ENCODE data around the gene TTBK2.

- no peak for TF ChIP-seq TAF1 (IDR thresholded peaks at IDR 0.05; ENCODE audit: low read depth, low read length)
- TF ChIP-seq POLR2A (IDR thresholded peaks at IDR 0.05; ENCODE audit: low read depth, low read length) = no peak
These were observed 198.7 kb downstream of the TTBK2 start for GRCh38 chr15:42721916-42722315.

All from GM12891 (cell line).